WTC11 (cell line): ENCODE data around the gene FAHD1. TPM values are rescaled to one million over a fixed set of nuclear protein-coding genes. Genes with fewer than 3 reads are reported as not detected.

ENCODE experiments used
- ATAC-seq: fragments of 200-7000 bp; cut with Tn5 transposase; 2 replicates; pipeline ENCODE4 v1.10.0; 2021; ENCODE audit warnings: mild to moderate bottlenecking, moderate library complexity
- Bru-seq: library from RNA; stranded (reverse); fragments of 400-500 nt; gene quantifications from one replicate; lab custom pipeline; 2021; lab: Mats Ljungman, UMichigan
- CTCF ChIA-PET: fragments of 300-600 bp; sonication (Branson Sonifier 250); formaldehyde crosslinking; loops from one replicate; lab custom pipeline; 2021; ENCODE audit warnings: antibody characterized with exemption; lab: Charles Lee
- POLR2A ChIA-PET: fragments of 350-600 bp; sonication (Branson Sonifier 250); formaldehyde crosslinking; loops from one replicate; lab custom pipeline; 2021; ENCODE audit warnings: antibody characterized with exemption; lab: Charles Lee
- DNase-seq: peaks from one replicate; pipeline ENCODE4 v3.0.0; 2021; ENCODE audit warnings: low spot score
- H3K27ac Mint-ChIP-seq: 2 replicates; pipeline ENCODE4 v1.8.0; 2021; ENCODE audit warnings: mixed read lengths
- H3K27me3 Mint-ChIP-seq: 2 replicates; pipeline ENCODE4 v1.8.0; 2021; ENCODE audit warnings: low read depth, mild to moderate bottlenecking, moderate library complexity, mixed read lengths
- H3K36me3 Mint-ChIP-seq: 2 replicates; pipeline ENCODE4 v1.8.0; 2021; ENCODE audit warnings: mixed read lengths
- H3K4me1 Mint-ChIP-seq: 2 replicates; pipeline ENCODE4 v1.8.0; 2022; ENCODE audit warnings: mixed read lengths
- H3K4me3 Mint-ChIP-seq: 2 replicates; pipeline ENCODE4 v1.8.0; 2021; ENCODE audit warnings: mild to moderate bottlenecking, moderate library complexity, mixed read lengths
- H3K9me3 Mint-ChIP-seq: 2 replicates; pipeline ENCODE4 v1.8.0; 2021; ENCODE audit warnings: mixed read lengths
- ATF1 ChIP-seq: sonication (generic); formaldehyde crosslinking; IDR thresholded peaks from 2 replicates; pipeline ENCODE4 v1.8.1; 2023; ENCODE audit warnings: mild to moderate bottlenecking, moderate library complexity, missing genetic modification reagents
- CDX4 ChIP-seq: fragments of 250-450 bp; sonication (Bioruptor Pico); IDR thresholded peaks from 2 replicates; pipeline ENCODE4 v1.9.0; 2021; ENCODE audit warnings: moderate library complexity, mild to moderate bottlenecking, inconsistent platforms, borderline replicate concordance
- ELF4 ChIP-seq: sonication (generic); formaldehyde crosslinking; IDR thresholded peaks from 2 replicates; pipeline ENCODE4 v1.8.1; 2022; ENCODE audit warnings: low read depth, mild to moderate bottlenecking, moderate library complexity, missing genetic modification reagents
- ESRRA ChIP-seq: sonication (generic); formaldehyde crosslinking; IDR thresholded peaks from 2 replicates; pipeline ENCODE4 v1.8.1; 2022; ENCODE audit warnings: mild to moderate bottlenecking, missing genetic modification reagents, borderline replicate concordance
- ETV6 ChIP-seq: sonication (generic); formaldehyde crosslinking; IDR thresholded peaks from 2 replicates; pipeline ENCODE4 v1.8.1; 2022; ENCODE audit warnings: mild to moderate bottlenecking, missing genetic modification reagents
- FOXJ3 ChIP-seq: sonication (generic); formaldehyde crosslinking; IDR thresholded peaks from 2 replicates; pipeline ENCODE4 v1.9.0; 2021; ENCODE audit warnings: missing genetic modification reagents, mild to moderate bottlenecking, borderline replicate concordance
- FOXP1 ChIP-seq: sonication (generic); formaldehyde crosslinking; IDR thresholded peaks from 2 replicates; pipeline ENCODE4 v1.8.0; 2022; ENCODE audit warnings: missing genetic modification reagents, mild to moderate bottlenecking, moderate library complexity, borderline replicate concordance
- FOXP4 ChIP-seq: sonication (generic); formaldehyde crosslinking; IDR thresholded peaks from 2 replicates; pipeline ENCODE4 v1.8.0; 2022; ENCODE audit warnings: mild to moderate bottlenecking, missing genetic modification reagents
- GABPB1 ChIP-seq: sonication (generic); formaldehyde crosslinking; IDR thresholded peaks from 2 replicates; pipeline ENCODE4 v1.8.1; 2023; ENCODE audit warnings: mild to moderate bottlenecking, missing genetic modification reagents
- IRF1 ChIP-seq: sonication (generic); formaldehyde crosslinking; IDR thresholded peaks from 2 replicates; pipeline ENCODE4 v1.8.0; 2023; ENCODE audit warnings: missing genetic modification reagents
- IRF2 ChIP-seq: sonication (generic); formaldehyde crosslinking; IDR thresholded peaks from 2 replicates; pipeline ENCODE4 v1.8.0; 2022; ENCODE audit warnings: low read depth, missing genetic modification reagents, borderline replicate concordance
- MAX ChIP-seq: sonication (generic); formaldehyde crosslinking; IDR thresholded peaks from 2 replicates; pipeline ENCODE4 v1.8.0; 2022; ENCODE audit warnings: mild to moderate bottlenecking, missing genetic modification reagents
- MYBL2 ChIP-seq: sonication (generic); formaldehyde crosslinking; IDR thresholded peaks from 2 replicates; pipeline ENCODE4 v1.8.1; 2023; ENCODE audit warnings: mild to moderate bottlenecking, moderate library complexity, missing genetic modification reagents
- NFE2L1 ChIP-seq: sonication (generic); formaldehyde crosslinking; IDR thresholded peaks from 2 replicates; pipeline ENCODE4 v1.8.1; 2023; ENCODE audit warnings: missing genetic modification reagents
- NR1H2 ChIP-seq: sonication (generic); formaldehyde crosslinking; IDR thresholded peaks from 2 replicates; pipeline ENCODE4 v1.9.0; 2021; ENCODE audit warnings: mild to moderate bottlenecking, moderate library complexity, missing genetic modification reagents
- SMAD3 ChIP-seq: sonication (generic); formaldehyde crosslinking; IDR thresholded peaks from 2 replicates; pipeline ENCODE4 v1.8.0; 2022; ENCODE audit warnings: missing genetic modification reagents, mild to moderate bottlenecking, borderline replicate concordance
- SP1 ChIP-seq: sonication (generic); formaldehyde crosslinking; conservative IDR thresholded peaks from 2 replicates; pipeline ENCODE4 v1.8.1; 2022; ENCODE audit warnings: missing genetic modification reagents
- TEAD4 ChIP-seq: sonication (generic); formaldehyde crosslinking; IDR thresholded peaks from 2 replicates; pipeline ENCODE4 v1.8.0; 2022; ENCODE audit warnings: mild to moderate bottlenecking, missing genetic modification reagents
- ZNF317 ChIP-seq: sonication (generic); formaldehyde crosslinking; IDR thresholded peaks from 2 replicates; pipeline ENCODE4 v1.8.1; 2023; ENCODE audit warnings: low read depth, mild to moderate bottlenecking, moderate library complexity, missing genetic modification reagents, borderline replicate concordance
- ZNF423 ChIP-seq: fragments of 250-450 bp; sonication (Bioruptor Pico); IDR thresholded peaks from 2 replicates; pipeline ENCODE4 v2.1.2; 2022; ENCODE audit warnings: mild to moderate bottlenecking, moderate library complexity
- ZNF425 ChIP-seq: fragments of 250-450 bp; sonication (Bioruptor Pico); conservative IDR thresholded peaks from 2 replicates; pipeline ENCODE4 v1.9.0; 2021; ENCODE audit warnings: mild to moderate bottlenecking
- long read RNA-seq, 3 experiments: library from RNA in 1 of 3; library from capped mRNA in 1 of 3; library from polyadenylated mRNA in 1 of 3; unstranded in 2 of 3; stranded (forward) in 1 of 3; transcript quantifications; one replicate each; pipeline ENCODE4 v2.0.0, GENCODE V29; 2021
- total RNA-seq: library from RNA; stranded (reverse); gene quantifications from 3 replicates; pipeline ENCODE4 v1.2.3, GENCODE V29; 2021
- TF ChIP-seq, protein P1 (sequence below): fragments of 250-450 bp; sonication (Bioruptor Pico); IDR thresholded peaks from 2 replicates; pipeline ENCODE4 v1.9.0; 2021; ENCODE audit warnings: mild to moderate bottlenecking
- TF ChIP-seq, protein P2 (sequence below): fragments of 250-450 bp; sonication (Bioruptor Pico); IDR thresholded peaks from 2 replicates; pipeline ENCODE4 v1.9.0; 2021; ENCODE audit warnings: mild to moderate bottlenecking, borderline replicate concordance

Gene FAHD1
- total RNA-seq (14.3 to 19.5 TPM (median 19.4 TPM) in 3 replicates), Bru-seq, nascent RNA (percentile 68 among the genes with signal in this experiment)
- long read RNA-seq, experiment 1, transcript FAHD1-203 (1 exons, 1,974 nt) = major isoform, 70 of 70 reads
- long read RNA-seq, experiment 1, partial matches to known transcripts = 0 of 70 reads
- long read RNA-seq, experiment 1, other reads (novel, unspliced or antisense) = 0 of 70 reads
- long read RNA-seq, experiment 2, transcript FAHD1-203 (1 exons, 1,974 nt) = major isoform, 23 of 23 reads
- long read RNA-seq, experiment 2, partial matches to known transcripts = 0 of 23 reads
- long read RNA-seq, experiment 2, other reads (novel, unspliced or antisense) = 0 of 23 reads
- long read RNA-seq, experiment 3, transcript FAHD1-203 (1 exons, 1,974 nt) = major isoform, 37 of 37 reads
- long read RNA-seq, experiment 3, partial matches to known transcripts = 0 of 37 reads
- long read RNA-seq, experiment 3, other reads (novel, unspliced or antisense) = 0 of 37 reads

DNA sequence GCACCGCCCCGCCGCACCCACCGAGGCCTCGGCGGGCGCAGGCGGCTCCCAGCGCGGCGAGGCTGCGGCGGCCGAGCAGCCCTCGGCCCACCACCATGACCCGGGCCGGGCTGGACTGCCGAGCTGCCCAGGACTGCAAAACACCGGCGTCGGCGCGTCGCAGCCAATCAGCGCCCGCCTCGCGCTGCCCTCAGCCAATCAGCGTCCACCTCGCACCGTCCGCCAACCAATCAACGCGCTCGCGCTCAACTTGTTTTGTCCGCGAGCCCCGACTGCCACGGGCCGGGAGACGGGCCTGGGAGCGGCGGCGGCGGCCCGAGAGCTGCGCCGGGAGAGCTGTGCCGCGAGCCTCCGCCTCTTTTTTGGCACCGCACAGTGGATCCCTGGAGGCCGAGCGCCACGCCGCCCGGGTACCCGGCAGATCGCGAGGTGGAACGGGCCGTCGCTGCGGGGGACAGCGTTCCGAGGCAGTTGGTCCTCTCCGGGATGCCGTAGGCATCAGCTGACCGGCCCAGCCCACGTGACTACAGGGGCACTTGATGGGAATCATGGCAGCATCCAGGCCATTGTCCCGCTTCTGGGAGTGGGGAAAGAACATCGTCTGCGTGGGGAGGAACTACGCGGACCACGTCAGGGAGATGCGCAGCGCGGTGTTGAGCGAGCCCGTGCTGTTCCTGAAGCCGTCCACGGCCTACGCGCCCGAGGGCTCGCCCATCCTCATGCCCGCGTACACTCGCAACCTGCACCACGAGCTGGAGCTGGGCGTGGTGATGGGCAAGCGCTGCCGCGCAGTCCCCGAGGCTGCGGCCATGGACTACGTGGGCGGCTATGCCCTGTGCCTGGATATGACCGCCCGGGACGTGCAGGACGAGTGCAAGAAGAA lies at the start of gene FAHD1, which contains the start of gene HAGH:
FAHD1 (plus strand) TSS at position 516 of the 883 bp plus-strand sequence; CDS start at position 549, 33 bp downstream.
HAGH (minus strand) TSS at position 135 of the 883 bp plus-strand sequence; CDS start at position 97, 38 bp downstream.
- H3K27ac Mint-ChIP-seq = peak within 1 kb of the TSS; percentile 91
- H3K27me3 Mint-ChIP-seq = peaks cover 2% of the 10 kb centered on the region; the same call in 1 of the 2 replicates
- DNase-seq (peak; percentile 92), ATAC-seq (peak; percentile 88)
- CTCF ChIA-PET = interaction anchor here (0.5 to 1.6 kb wide), 4 partner anchors 14 to 114 kb away, joined by 3 to 6 read pairs (median 3); partner anchors contain the start of genes NUBP2 and SPSB3
- H3K4me1 Mint-ChIP-seq = peaks cover 19% of the 10 kb centered on the region
- no peaks in the 10 kb centered on the region for H3K9me3 Mint-ChIP-seq
- no peaks in the 10 kb centered on the region for H3K36me3 Mint-ChIP-seq
- H3K4me3 Mint-ChIP-seq = peak within 1 kb of the TSS; percentile 95
- POLR2A ChIA-PET = interaction anchor here (0.6 to 1.1 kb wide), 4 partner anchors 33 to 138 kb away, joined by 3 to 4 read pairs (median 4); partner anchors contain the start of genes IGFALS, NUBP2, RPS2 and SPSB3
- TF ChIP-seq MYBL2 (CRISPR knock-in tag) (peak; percentile 91; the same call in 1 of the 2 replicates), TEAD4 (CRISPR knock-in tag) (peak; percentile 41; the same call in 1 of the 2 replicates), FOXJ3 (CRISPR knock-in tag) (no peak), ESRRA (CRISPR knock-in tag) (peak; percentile 91), SP1 (CRISPR knock-in tag) (peak; percentile 56; the same call in 1 of the 2 replicates), ATF1 (CRISPR knock-in tag) (peak; percentile 92; the same call in 1 of the 2 replicates), IRF1 (0 out of 2 replicates have a peak, but pooled peaks have one; percentile 77), ZNF423 (no peak), NR1H2 (CRISPR knock-in tag) (no peak), CDX4 (CRISPR knock-in tag) (no peak), ELF4 (CRISPR knock-in tag) (no peak), ETV6 (peak; percentile 89), FOXP1 (CRISPR knock-in tag) (peak; percentile 95), IRF2 (CRISPR knock-in tag) (no peak), ZNF425 (CRISPR knock-in tag) (no peak), GABPB1 (CRISPR knock-in tag) (peak; percentile 75), NFE2L1 (CRISPR knock-in tag) (0 out of 2 replicates have a peak, but pooled peaks have one; percentile 73), MAX (peak; percentile 96), ZNF317 (CRISPR knock-in tag) (no peak), FOXP4 (peak; percentile 87), SMAD3 (no peak)
- TF ChIP-seq, protein P1, sequence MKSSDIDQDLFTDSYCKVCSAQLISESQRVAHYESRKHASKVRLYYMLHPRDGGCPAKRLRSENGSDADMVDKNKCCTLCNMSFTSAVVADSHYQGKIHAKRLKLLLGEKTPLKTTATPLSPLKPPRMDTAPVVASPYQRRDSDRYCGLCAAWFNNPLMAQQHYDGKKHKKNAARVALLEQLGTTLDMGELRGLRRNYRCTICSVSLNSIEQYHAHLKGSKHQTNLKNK (CRISPR knock-in tag) = no peak
- TF ChIP-seq, protein P2, sequence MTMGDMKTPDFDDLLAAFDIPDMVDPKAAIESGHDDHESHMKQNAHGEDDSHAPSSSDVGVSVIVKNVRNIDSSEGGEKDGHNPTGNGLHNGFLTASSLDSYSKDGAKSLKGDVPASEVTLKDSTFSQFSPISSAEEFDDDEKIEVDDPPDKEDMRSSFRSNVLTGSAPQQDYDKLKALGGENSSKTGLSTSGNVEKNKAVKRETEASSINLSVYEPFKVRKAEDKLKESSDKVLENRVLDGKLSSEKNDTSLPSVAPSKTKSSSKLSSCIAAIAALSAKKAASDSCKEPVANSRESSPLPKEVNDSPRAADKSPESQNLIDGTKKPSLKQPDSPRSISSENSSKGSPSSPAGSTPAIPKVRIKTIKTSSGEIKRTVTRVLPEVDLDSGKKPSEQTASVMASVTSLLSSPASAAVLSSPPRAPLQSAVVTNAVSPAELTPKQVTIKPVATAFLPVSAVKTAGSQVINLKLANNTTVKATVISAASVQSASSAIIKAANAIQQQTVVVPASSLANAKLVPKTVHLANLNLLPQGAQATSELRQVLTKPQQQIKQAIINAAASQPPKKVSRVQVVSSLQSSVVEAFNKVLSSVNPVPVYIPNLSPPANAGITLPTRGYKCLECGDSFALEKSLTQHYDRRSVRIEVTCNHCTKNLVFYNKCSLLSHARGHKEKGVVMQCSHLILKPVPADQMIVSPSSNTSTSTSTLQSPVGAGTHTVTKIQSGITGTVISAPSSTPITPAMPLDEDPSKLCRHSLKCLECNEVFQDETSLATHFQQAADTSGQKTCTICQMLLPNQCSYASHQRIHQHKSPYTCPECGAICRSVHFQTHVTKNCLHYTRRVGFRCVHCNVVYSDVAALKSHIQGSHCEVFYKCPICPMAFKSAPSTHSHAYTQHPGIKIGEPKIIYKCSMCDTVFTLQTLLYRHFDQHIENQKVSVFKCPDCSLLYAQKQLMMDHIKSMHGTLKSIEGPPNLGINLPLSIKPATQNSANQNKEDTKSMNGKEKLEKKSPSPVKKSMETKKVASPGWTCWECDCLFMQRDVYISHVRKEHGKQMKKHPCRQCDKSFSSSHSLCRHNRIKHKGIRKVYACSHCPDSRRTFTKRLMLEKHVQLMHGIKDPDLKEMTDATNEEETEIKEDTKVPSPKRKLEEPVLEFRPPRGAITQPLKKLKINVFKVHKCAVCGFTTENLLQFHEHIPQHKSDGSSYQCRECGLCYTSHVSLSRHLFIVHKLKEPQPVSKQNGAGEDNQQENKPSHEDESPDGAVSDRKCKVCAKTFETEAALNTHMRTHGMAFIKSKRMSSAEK = no peak
